GM19324 (cell line): ENCODE measurements around the gene EIF2AK3.
A peak's percentile ranks its signal among the peaks of the same experiment; 100 is the strongest.

Source experiments
- ATAC-seq: cut with Tn5 transposase; IDR thresholded peaks from one replicate; pipeline ENCODE4 v1.9.1; 2021; ENCODE audit warnings: mild to moderate bottlenecking, moderate library complexity; ENCODE audit not compliant: unreplicated experiment, low FRiP score

The EIF2AK3 gene

GRCh38 chr2:88601286-88601685, 26.0 kb downstream of the EIF2AK3 start:
- no peak for ATAC-seq

- ATAC-seq: peak; percentile 98
These were observed 27.2 kb downstream of the EIF2AK3 start for GRCh38 chr2:88600038-88600465.

- no peak for ATAC-seq
These were observed 27.7 kb downstream of the EIF2AK3 start for GRCh38 chr2:88599527-88599926.

GRCh38 chr2:88597168-88597567, 30.1 kb downstream of the EIF2AK3 start:
- no peak for ATAC-seq

- ATAC-seq: no peak
These were observed 31.0 kb downstream of the EIF2AK3 start for GRCh38 chr2:88596141-88596830.

GRCh38 chr2:88591698-88592097, 35.6 kb downstream of the EIF2AK3 start:
- ATAC-seq: no peak

GRCh38 chr2:88590998-88591613, 36.2 kb downstream of the EIF2AK3 start:
- no peak for ATAC-seq

- no peak for ATAC-seq
These were observed 41.3 kb downstream of the EIF2AK3 start for GRCh38 chr2:88585969-88586368.

GRCh38 chr2:88582030-88582429, 45.2 kb downstream of the EIF2AK3 start:
- no peak for ATAC-seq

- ATAC-seq: no peak
These were observed 47.2 kb downstream of the EIF2AK3 start for GRCh38 chr2:88580088-88580487.

GRCh38 chr2:88575630-88576029, 51.6 kb downstream of the EIF2AK3 start:
- no peak for ATAC-seq

GRCh38 chr2:88575051-88575450, 52.2 kb downstream of the EIF2AK3 start:
- ATAC-seq: no peak

- ATAC-seq: no peak
These were observed 52.8 kb downstream of the EIF2AK3 start for GRCh38 chr2:88574445-88574844.

GRCh38 chr2:88568179-88568578, 59.1 kb downstream of the EIF2AK3 start:
- ATAC-seq: no peak

GRCh38 chr2:88564402-88564801, 62.9 kb downstream of the EIF2AK3 start:
- ATAC-seq: no peak

- ATAC-seq: no peak
These were observed 64.1 kb downstream of the EIF2AK3 start for GRCh38 chr2:88563129-88563528.

- no peak for ATAC-seq
These were observed 65.4 kb downstream of the EIF2AK3 start for GRCh38 chr2:88561646-88562388.

- no peak for ATAC-seq
These were observed 66.5 kb downstream of the EIF2AK3 start for GRCh38 chr2:88560619-88561307.

GRCh38 chr2:88557290-88557689, 70.0 kb downstream of the EIF2AK3 start:
- ATAC-seq: no peak

- no peak for ATAC-seq
These were observed 71.2 kb downstream of the EIF2AK3 start for GRCh38 chr2:88556026-88556425.

GRCh38 chr2:88554189-88554588, 73.1 kb downstream of the EIF2AK3 start:
- ATAC-seq: no peak
